Mucosa of gallbladder (tissue), 1 donor: ENCODE data around the gene RNF10. TPM values are rescaled to one million over a fixed set of nuclear protein-coding genes. Genes with fewer than 3 reads are reported as not detected.
"Not testable (repeated sequence)": the region's sequence is repeated elsewhere in the genome, so short reads cannot be mapped to it uniquely, and the experiment has no call there.

ENCODE experiments used
- DNase-seq: peaks from one replicate; pipeline ENCODE4 v3.0.0-alpha.2; 2020; ENCODE audit warnings: low spot score
- total RNA-seq: library from RNA; stranded (reverse); gene quantifications from one replicate; pipeline ENCODE4 v1.2.1, GENCODE V29; 2021
- donor health status: DM: no; HTN: no; CAD: no.

Gene RNF10
- total RNA-seq, 1 donor from 2014 or later: 195 TPM

DNA sequence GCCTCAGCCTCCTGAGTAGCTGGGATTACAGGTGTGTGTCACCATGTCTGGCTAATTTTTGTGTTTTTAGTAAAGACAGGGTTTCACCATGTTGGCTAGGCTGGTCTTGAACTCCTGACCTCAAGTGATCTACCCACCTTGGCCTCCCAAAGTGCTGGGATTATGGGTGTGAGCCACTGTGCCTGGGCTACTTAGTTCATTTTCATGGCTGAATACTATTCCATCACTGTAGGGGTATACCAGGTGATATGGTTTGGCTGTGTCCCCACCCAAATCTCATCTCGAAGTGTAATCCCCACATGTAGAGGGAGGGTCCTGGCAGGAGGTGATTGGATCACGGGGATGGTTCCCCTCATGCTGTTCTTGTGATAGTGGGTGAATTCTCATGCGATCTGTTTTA is 83.0 kb downstream of the RNF10 start:
- not testable (repeated sequence) for DNase-seq

DNA sequence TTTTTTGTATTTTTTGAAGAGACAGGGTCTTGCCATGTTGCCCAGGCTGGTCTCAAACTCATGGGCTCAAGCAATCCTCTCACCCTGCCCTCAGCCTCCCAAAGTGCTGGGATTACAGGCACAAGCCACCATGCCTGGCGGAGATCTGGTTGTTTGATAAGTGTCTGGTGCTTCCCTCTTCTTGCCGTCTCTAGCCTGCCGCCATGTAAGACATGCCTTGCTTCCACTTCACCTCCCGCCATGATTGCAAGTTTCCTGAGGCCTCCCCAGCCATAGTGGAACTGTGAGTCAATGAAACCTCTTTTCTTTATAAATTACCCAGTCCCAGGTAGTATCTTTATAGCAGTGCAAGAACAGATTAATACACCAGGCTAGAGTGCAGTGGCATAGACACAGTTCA is 83.6 kb downstream of the RNF10 start:
- not testable (repeated sequence) for DNase-seq

- DNase-seq: no peak
Measured at GRCh38 chr12:120618954-120619615, 84.9 kb downstream of the RNF10 start.

- no peak for DNase-seq
Measured at GRCh38 chr12:120620624-120621023, 86.5 kb downstream of the RNF10 start.

DNA sequence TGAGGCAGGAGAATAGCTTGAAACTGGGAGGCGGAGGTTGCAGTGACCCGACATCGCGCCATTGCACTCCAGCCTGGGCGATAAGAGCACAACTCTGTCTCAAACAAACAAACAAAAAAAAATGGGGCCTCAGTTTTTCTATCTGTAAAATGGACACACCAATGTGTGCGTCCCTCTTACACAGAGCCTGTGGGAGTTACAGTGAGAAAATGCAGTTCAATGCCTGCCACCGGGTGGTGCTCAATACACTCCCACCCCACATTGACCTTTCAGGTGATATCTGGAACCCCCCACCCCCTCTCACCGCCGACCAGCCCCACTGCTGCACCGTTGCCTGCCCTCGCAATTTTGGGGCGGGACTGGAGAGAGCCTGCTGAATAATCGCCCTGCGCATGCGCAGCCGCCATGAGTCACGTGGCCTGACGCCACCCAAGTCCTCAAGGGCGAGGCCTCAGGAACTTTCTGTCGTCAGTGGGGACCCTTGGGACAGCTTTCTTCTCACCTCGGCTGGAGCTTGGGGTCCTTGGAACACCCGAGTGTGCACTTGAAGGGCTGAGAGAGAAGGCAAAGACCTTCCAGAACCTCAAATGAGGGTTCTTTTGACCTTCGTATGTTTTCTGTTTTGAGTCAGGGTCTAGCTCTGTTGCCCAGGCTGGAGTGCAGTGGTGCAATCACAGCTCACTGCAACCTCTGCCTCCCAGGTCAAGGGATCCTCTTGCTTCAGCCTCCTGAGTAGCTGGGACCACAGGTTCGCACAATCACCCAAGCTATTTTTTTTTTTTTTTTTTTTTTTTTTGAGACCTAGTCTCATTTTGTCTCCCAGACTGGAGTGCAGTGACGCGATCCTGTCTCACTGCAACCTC is 91.6 kb downstream of the RNF10 start:
- DNase-seq: no peak

Other genes with a start within 250 kb of the RNF10 start
- gene RNU4-2, start 242.5 kb upstream of the RNF10 start, total RNA-seq: 5,171 TPM
- gene RNU4-1, start 241.1 kb upstream of the RNF10 start, total RNA-seq: 1,216 TPM
- 3.8 TPM for gene SIRT4, start 232.0 kb upstream of the RNF10 start, total RNA-seq
- gene PLA2G1B, start 206.6 kb upstream of the RNF10 start, total RNA-seq: 4.7 TPM
- gene MSI1, start 165.2 kb upstream of the RNF10 start, total RNA-seq: 2.6 TPM
- gene COX6A1, start 96.2 kb upstream of the RNF10 start, total RNA-seq: 375 TPM
- 16.1 TPM for gene TRIAP1, start 88.0 kb upstream of the RNF10 start, total RNA-seq
- 30.2 TPM for gene GATC, start 87.9 kb upstream of the RNF10 start, total RNA-seq
- gene SRSF9, start 64.6 kb upstream of the RNF10 start, total RNA-seq: 134 TPM
- gene DYNLL1, start 38.2 kb upstream of the RNF10 start, total RNA-seq: 393 TPM
- 31.6 TPM for gene COQ5, start 5.2 kb upstream of the RNF10 start, total RNA-seq
- 50.9 TPM for gene POP5, start 47.0 kb downstream of the RNF10 start, total RNA-seq
- gene CABP1, start 106.3 kb downstream of the RNF10 start, total RNA-seq: 2.3 TPM
- gene MLEC, start 152.8 kb downstream of the RNF10 start, total RNA-seq: 335 TPM
- gene UNC119B, start 176.1 kb downstream of the RNF10 start, total RNA-seq: 51.7 TPM
- 36.9 TPM for gene ACADS, start 191.5 kb downstream of the RNF10 start, total RNA-seq